ENCODE measurements around the gene BTBD9. TPM values are rescaled to one million over a fixed set of nuclear protein-coding genes. Genes with fewer than 3 reads are reported as not detected.
A peak's percentile ranks its signal among the peaks of the same experiment; 100 is the strongest.
"Not testable (repeated sequence)": the region's sequence is repeated elsewhere in the genome, so short reads cannot be mapped to it uniquely, and the experiment has no call there.

BTBD9 gene
- polyA plus RNA-seq, 2 of the 4 experiments (the other 2 are of a cell fraction) = 2.3 to 4.6 TPM

GRCh38 chr6:38348371-38348770 lies 291.4 kb downstream of the BTBD9 start (continued):
- no peak for TF ChIP-seq RNF2 (IDR thresholded peaks at IDR 0.05; ENCODE audit: borderline replicate concordance, low read depth)
- no peak for TF ChIP-seq HOXB5 (CRISPR knock-in tag; IDR thresholded peaks at IDR 0.05)
- TF ChIP-seq CEBPB (IDR thresholded peaks at IDR 0.05) = no peak
- TF ChIP-seq HES2 (IDR thresholded peaks at IDR 0.05) = no peak
- TF ChIP-seq EHF (CRISPR knock-in tag; IDR thresholded peaks at IDR 0.05) = no peak

GRCh38 chr6:38347829-38348228 lies 291.9 kb downstream of the BTBD9 start:
- H3K4me2 ChIP-seq; POLR2A ChIA-PET; H3K4me1 ChIP-seq; FAIRE-seq; DNase-seq (ENCODE audit: low read depth in 1 of 2, low spot score in 1 of 2); CTCF ChIA-PET; H3K27ac ChIP-seq; ATAC-seq; H3K4me3 ChIP-seq; H3K9me3 ChIP-seq: not testable (repeated sequence)
- 82% methylated on average over 8 of the region's 8 CpGs for WGBS (ENCODE audit: missing lambda C conversion rate)
- peak; percentile 57; the same call in 1 of the 2 replicates for TF ChIP-seq REST (IDR thresholded peaks at IDR 0.05)

- FAIRE-seq = no peak
- H3K4me3 ChIP-seq = no peak overlapping the region
- WGBS (ENCODE audit: missing lambda C conversion rate) = 61% methylated on average over 5 of the region's 5 CpGs
These were observed 293.2 kb downstream of the BTBD9 start for GRCh38 chr6:38346291-38347079.

More at GRCh38 chr6:38346291-38347079, 293.2 kb downstream of the BTBD9 start:
- Histone ChIP-seq H3K4me1 (no peaks in the 10 kb centered on the region), H3K4me2 (no peak overlapping the region), H3K27ac (peak overlapping the region in 1 of 2 experiments; percentile 14; a peak in 1 of 6 replicates), H3K9me3 (no peaks in the 10 kb centered on the region)
- no peak for DNase-seq (ENCODE audit: low read depth in 1 of 2, low spot score in 1 of 2)
- ChIA-PET CTCF (no interaction called here), POLR2A (no interaction called here)
- TF ChIP-seq ZNF302 (CRISPR knock-in tag; IDR thresholded peaks at IDR 0.05) (no peak), EP300 (IDR thresholded peaks at IDR 0.05) (no peak), HOXB13 (CRISPR knock-in tag; IDR thresholded peaks at IDR 0.05; ENCODE audit: low read depth) (no peak), SMC3 (IDR thresholded peaks at IDR 0.05) (no peak), TP53 (CRISPR knock-in tag; IDR thresholded peaks at IDR 0.05) (no peak), TFCP2L1 (CRISPR knock-in tag; IDR thresholded peaks at IDR 0.05) (no peak), JUNB (IDR thresholded peaks at IDR 0.05) (no peak), MYC (IDR thresholded peaks at IDR 0.05; ENCODE audit: borderline replicate concordance, low read length) (no peak), HES2 (IDR thresholded peaks at IDR 0.05) (no peak), CEBPB (IDR thresholded peaks at IDR 0.05) (no peak), EHF (CRISPR knock-in tag; IDR thresholded peaks at IDR 0.05) (no peak), ZFP36 (IDR thresholded peaks at IDR 0.05; ENCODE audit: borderline replicate concordance, partially characterized antibody) (no peak), PBX3 (IDR thresholded peaks at IDR 0.05) (no peak), ESRRA (IDR thresholded peaks at IDR 0.05; ENCODE audit: borderline replicate concordance, low read length) (no peak), RFX5 (IDR thresholded peaks at IDR 0.05) (no peak), NFE2L2 (conservative IDR thresholded peaks at IDR 0.05; ENCODE audit: low read length) (no peak), KDM1A (IDR thresholded peaks at IDR 0.05; ENCODE audit: low read depth) (no peak), POLR2A (IDR thresholded peaks at IDR 0.05; ENCODE audit: low read length) (no peak), ZC3H11A (IDR thresholded peaks at IDR 0.05) (no peak), RNF2 (IDR thresholded peaks at IDR 0.05; ENCODE audit: borderline replicate concordance, low read depth) (no peak)
- peak in 1 of 2 experiments; percentile 21; a peak in 1 of 6 replicates for ATAC-seq

All from A549 (cell line).